Measurements from ENCODE around the gene CHRNB2. TPM values are rescaled to one million over a fixed set of nuclear protein-coding genes. Genes with fewer than 3 reads are reported as not detected.

Gene CHRNB2
- total and polyA plus RNA-seq, 2 experiments from 2014 or later, result not detected

- Histone ChIP-seq H3K9me2 (ENCODE audit: insufficient read depth) (no peaks in the 10 kb centered on the region), H3K79me2 (ENCODE audit: insufficient read depth) (peaks cover 89% of the 10 kb centered on the region), H2AFZ (peak overlapping the region; percentile 67), H3K9me3 (ENCODE audit: low read depth) (no peaks in the 10 kb centered on the region), H3K27me3 (replicated peaks; ENCODE audit: insufficient read depth) (no peaks in the 10 kb centered on the region), H3K9ac (peak overlapping the region; percentile 94), H3K27ac (peak overlapping the region; percentile 96), H3K4me1 (ENCODE audit: insufficient read depth) (peaks cover 18% of the 10 kb centered on the region), H4K20me1 (ENCODE audit: insufficient read depth) (peaks cover 15% of the 10 kb centered on the region; the same call in 1 of the 2 replicates), H3F3A (ENCODE audit: insufficient read depth) (peaks cover 45% of the 10 kb centered on the region), H3K4me2 (ENCODE audit: unreplicated experiment) (peak overlapping the region; percentile 91), H3K36me3 (ENCODE audit: low read depth) (no peaks in the 10 kb centered on the region), H3K4me3 (peak overlapping the region; percentile 89)
- WGBS, 2 experiments (ENCODE audit: low coverage in 1 of 2, low lambda C conversion rate in 2 of 2, missing lambda C conversion rate in 2 of 2), result 2 to 4% methylated on average over 11 of the region's 11 CpGs
- in situ Hi-C loops (cut with MboI), result no loop called here
- TF ChIP-seq EZH2phosphoT487 (IDR thresholded peaks at IDR 0.05; ENCODE audit: insufficient read depth, low read depth), result no peak
- no peak for TF ChIP-seq EZH2 (IDR thresholded peaks at IDR 0.05; ENCODE audit: insufficient read depth, poor library complexity, severe bottlenecking)
- DNase-seq, result peak; percentile 89
Measured at GRCh38 chr1:154607106-154607608, 39.6 kb downstream of the CHRNB2 start.

- WGBS, 2 experiments (ENCODE audit: low coverage in 1 of 2, low lambda C conversion rate in 2 of 2, missing lambda C conversion rate in 2 of 2), result 0 to 2% methylated on average over 58 to 59 of the region's 59 CpGs
- TF ChIP-seq EZH2phosphoT487 (IDR thresholded peaks at IDR 0.05; ENCODE audit: insufficient read depth, low read depth) (no peak), EZH2 (IDR thresholded peaks at IDR 0.05; ENCODE audit: insufficient read depth, poor library complexity, severe bottlenecking) (no peak)
- no peaks in the 10 kb centered on the region for H3K9me3 ChIP-seq (ENCODE audit: low read depth)
- H3K27ac ChIP-seq, result peak within 1 kb of the TSS; percentile 96
- H3K27me3 ChIP-seq (replicated peaks; ENCODE audit: insufficient read depth), result no peaks in the 10 kb centered on the region
- H3K4me3 ChIP-seq, result peak within 1 kb of the TSS; percentile 89
- in situ Hi-C loops (cut with MboI), result no loop called here
- peak; percentile 99 for DNase-seq
- peaks cover 89% of the 10 kb centered on the region for H3K79me2 ChIP-seq (ENCODE audit: insufficient read depth)
- no peaks in the 10 kb centered on the region for H3K36me3 ChIP-seq (ENCODE audit: low read depth)
- no peaks in the 10 kb centered on the region for H3K9me2 ChIP-seq (ENCODE audit: insufficient read depth)
- H3K9ac ChIP-seq, result peak within 1 kb of the TSS; percentile 94
- H3K4me1 ChIP-seq (ENCODE audit: insufficient read depth), result peaks cover 18% of the 10 kb centered on the region
- peak within 1 kb of the TSS; percentile 91 for H3K4me2 ChIP-seq (ENCODE audit: unreplicated experiment)
- H4K20me1 ChIP-seq (ENCODE audit: insufficient read depth), result peaks cover 15% of the 10 kb centered on the region; the same call in 1 of the 2 replicates
- peaks cover 45% of the 10 kb centered on the region for H3F3A ChIP-seq (ENCODE audit: insufficient read depth)
- H2AFZ ChIP-seq, result peak within 1 kb of the TSS; percentile 67
Measured at GRCh38 chr1:154607609-154608396, 40.2 kb downstream of the CHRNB2 start, which contains the start of gene ADAR. Gene ADAR, minus strand, starts transcription at chr1:154608186. Its CDS starts 180 bp downstream, at chr1:154608006.

- DNase-seq, result peak; percentile 80
- no peaks in the 10 kb centered on the region for H3K9me3 ChIP-seq (ENCODE audit: low read depth)
- peaks cover 89% of the 10 kb centered on the region for H3K79me2 ChIP-seq (ENCODE audit: insufficient read depth)
- H3K9me2 ChIP-seq (ENCODE audit: insufficient read depth), result no peaks in the 10 kb centered on the region
- no peaks in the 10 kb centered on the region for H3K36me3 ChIP-seq (ENCODE audit: low read depth)
- peaks cover 45% of the 10 kb centered on the region for H3F3A ChIP-seq (ENCODE audit: insufficient read depth)
- H3K4me1 ChIP-seq (ENCODE audit: insufficient read depth), result peaks cover 18% of the 10 kb centered on the region
- peak overlapping the region; percentile 67 for H2AFZ ChIP-seq
- H3K27me3 ChIP-seq (replicated peaks; ENCODE audit: insufficient read depth), result no peaks in the 10 kb centered on the region
- H3K9ac ChIP-seq, result peak overlapping the region; percentile 94
- H3K4me3 ChIP-seq, result peak overlapping the region; percentile 89
- peak overlapping the region; percentile 96 for H3K27ac ChIP-seq
- in situ Hi-C loops (cut with MboI), result no loop called here
- 4 to 5% methylated on average over 33 to 37 of the region's 37 CpGs for WGBS, 2 experiments (ENCODE audit: low coverage in 1 of 2, low lambda C conversion rate in 2 of 2, missing lambda C conversion rate in 2 of 2)
- H4K20me1 ChIP-seq (ENCODE audit: insufficient read depth), result peaks cover 15% of the 10 kb centered on the region; the same call in 1 of the 2 replicates
- TF ChIP-seq EZH2 (IDR thresholded peaks at IDR 0.05; ENCODE audit: insufficient read depth, poor library complexity, severe bottlenecking), result no peak
- no peak for TF ChIP-seq EZH2phosphoT487 (IDR thresholded peaks at IDR 0.05; ENCODE audit: insufficient read depth, low read depth)
- peak overlapping the region; percentile 87 for H3K4me2 ChIP-seq (ENCODE audit: unreplicated experiment)
Measured at GRCh38 chr1:154608397-154609270, 41.1 kb downstream of the CHRNB2 start.

Measured in GM23248 (cell line).